PFSK-1 (cell line): ENCODE results near the gene DPP6.

ENCODE experiments used
- FOXP2 ChIP-seq: optimal IDR thresholded peaks from 2 replicates; pipeline ENCODE3; 2011; ENCODE audit warnings: borderline replicate concordance, control low read depth, inconsistent platforms; ENCODE audit not compliant: insufficient read depth; ENCODE audit errors: extremely low read length, extremely low read depth
- POLR2AphosphoS5 ChIP-seq: IDR thresholded peaks from 2 replicates; pipeline ENCODE4 v1.6.1; 2012; ENCODE audit warnings: low read depth, mild to moderate bottlenecking, control low read depth, low read length, moderate library complexity
- SIN3A ChIP-seq: IDR thresholded peaks from 2 replicates; pipeline ENCODE4 v1.6.1; 2012; ENCODE audit warnings: mild to moderate bottlenecking, low read length, moderate library complexity, borderline replicate concordance; ENCODE audit not compliant: insufficient read depth
- TAF1 ChIP-seq: IDR thresholded peaks from 2 replicates; pipeline ENCODE4 v1.6.1; 2012; ENCODE audit warnings: low read length, control low read depth, borderline replicate concordance; ENCODE audit not compliant: insufficient read depth
- TF ChIP-seq, protein P1 (sequence below), 2 experiments: IDR thresholded peaks; 2 replicates each; pipeline versions ENCODE4 v1.6.1 to v1.8.0; 2011 to 2012; ENCODE audit warnings: low read depth in 2 of 2, low read length in 2 of 2, control low read depth in 1 of 2, inconsistent platforms in 1 of 2, mild to moderate bottlenecking in 1 of 2, moderate library complexity in 1 of 2; ENCODE audit not compliant: insufficient read depth in 1 of 2

DPP6 gene

DNA sequence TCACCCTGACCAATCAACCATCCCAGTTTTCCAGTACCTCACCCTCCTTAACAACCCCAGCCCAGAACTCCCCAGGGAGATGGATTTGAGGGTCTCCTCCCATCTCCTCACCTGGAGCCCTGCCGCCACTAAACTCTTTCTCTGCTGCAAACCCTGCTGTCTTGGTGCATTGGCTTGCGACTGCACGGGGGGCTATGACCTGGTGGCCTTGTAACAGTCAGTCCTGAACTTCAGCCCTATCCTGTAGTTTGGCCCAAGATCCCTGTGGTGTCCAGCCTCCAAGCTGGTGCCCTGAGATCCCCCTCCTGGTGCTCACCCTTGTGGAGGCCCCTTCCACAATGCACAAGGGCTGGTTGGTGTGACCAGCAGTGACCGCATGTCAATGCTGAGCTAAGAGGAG, 858.8 kb downstream of the DPP6 start:
- TF ChIP-seq POLR2AphosphoS5 (no peak), TAF1 (no peak)
- TF ChIP-seq, protein P1, sequence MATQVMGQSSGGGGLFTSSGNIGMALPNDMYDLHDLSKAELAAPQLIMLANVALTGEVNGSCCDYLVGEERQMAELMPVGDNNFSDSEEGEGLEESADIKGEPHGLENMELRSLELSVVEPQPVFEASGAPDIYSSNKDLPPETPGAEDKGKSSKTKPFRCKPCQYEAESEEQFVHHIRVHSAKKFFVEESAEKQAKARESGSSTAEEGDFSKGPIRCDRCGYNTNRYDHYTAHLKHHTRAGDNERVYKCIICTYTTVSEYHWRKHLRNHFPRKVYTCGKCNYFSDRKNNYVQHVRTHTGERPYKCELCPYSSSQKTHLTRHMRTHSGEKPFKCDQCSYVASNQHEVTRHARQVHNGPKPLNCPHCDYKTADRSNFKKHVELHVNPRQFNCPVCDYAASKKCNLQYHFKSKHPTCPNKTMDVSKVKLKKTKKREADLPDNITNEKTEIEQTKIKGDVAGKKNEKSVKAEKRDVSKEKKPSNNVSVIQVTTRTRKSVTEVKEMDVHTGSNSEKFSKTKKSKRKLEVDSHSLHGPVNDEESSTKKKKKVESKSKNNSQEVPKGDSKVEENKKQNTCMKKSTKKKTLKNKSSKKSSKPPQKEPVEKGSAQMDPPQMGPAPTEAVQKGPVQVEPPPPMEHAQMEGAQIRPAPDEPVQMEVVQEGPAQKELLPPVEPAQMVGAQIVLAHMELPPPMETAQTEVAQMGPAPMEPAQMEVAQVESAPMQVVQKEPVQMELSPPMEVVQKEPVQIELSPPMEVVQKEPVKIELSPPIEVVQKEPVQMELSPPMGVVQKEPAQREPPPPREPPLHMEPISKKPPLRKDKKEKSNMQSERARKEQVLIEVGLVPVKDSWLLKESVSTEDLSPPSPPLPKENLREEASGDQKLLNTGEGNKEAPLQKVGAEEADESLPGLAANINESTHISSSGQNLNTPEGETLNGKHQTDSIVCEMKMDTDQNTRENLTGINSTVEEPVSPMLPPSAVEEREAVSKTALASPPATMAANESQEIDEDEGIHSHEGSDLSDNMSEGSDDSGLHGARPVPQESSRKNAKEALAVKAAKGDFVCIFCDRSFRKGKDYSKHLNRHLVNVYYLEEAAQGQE (IDR thresholded peaks at IDR 0.05; ENCODE audit: insufficient read depth in 1 of 2, low read depth in 2 of 2, low read length in 2 of 2), result no peak

DNA sequence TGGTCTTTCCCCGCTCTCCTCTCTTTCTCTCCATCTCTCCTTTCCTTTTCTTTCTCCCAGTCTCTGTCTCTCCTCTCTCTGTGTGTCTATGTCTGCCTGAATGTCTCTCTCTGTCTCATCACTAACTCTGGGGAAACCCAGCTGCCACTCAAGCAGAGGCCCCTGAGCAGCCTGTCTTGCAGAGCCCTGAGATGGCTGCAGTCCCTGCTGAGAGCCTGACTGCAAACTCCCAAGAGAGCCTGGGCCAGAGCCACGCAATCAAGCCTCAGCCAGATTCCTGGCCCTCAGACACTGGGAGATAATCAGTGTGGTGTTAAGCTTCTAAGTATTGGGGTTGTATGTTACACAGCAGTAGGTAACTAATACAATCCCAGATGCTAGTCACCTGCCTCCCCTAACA, 859.2 kb downstream of the DPP6 start:
- no peak for TF ChIP-seq FOXP2
- TF ChIP-seq POLR2AphosphoS5, result no peak
- TF ChIP-seq SIN3A, result no peak
- TF ChIP-seq, protein P1 (IDR thresholded peaks at IDR 0.05; ENCODE audit: insufficient read depth in 1 of 2, low read depth in 2 of 2, low read length in 2 of 2), result no peak
- TF ChIP-seq TAF1, result no peak

DNA sequence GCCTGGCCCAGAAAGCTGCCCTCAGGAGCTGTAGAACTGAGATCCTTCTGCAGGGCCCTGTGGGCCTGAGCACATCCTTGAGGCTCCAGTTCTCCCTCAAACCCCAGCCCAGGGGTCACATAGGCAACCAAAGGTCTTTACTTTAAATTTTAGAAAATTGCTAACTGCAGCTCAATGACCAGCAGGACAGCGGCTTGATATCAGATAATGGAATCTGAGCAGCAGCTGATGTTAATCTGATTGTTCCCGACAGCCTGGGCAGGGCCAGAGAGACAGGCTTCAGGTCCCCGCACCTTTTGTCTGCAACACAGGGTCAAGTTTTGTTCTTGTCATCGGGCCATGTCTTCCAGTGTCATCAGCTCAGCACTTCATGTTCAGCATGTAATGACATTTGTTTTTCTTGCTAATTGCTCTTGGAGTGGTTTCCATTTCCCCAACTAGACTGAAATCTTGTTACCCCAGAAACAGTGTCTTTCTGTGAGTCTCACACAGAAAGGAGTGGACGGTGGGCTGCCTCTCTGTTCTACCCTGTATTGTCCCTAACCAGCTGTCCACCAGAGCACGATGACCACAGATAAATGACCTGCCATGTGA, 859.8 kb downstream of the DPP6 start:
- no peak for TF ChIP-seq FOXP2
- no peak for TF ChIP-seq POLR2AphosphoS5
- TF ChIP-seq SIN3A, result no peak
- TF ChIP-seq TAF1, result no peak
- TF ChIP-seq, protein P1 (IDR thresholded peaks at IDR 0.05; ENCODE audit: insufficient read depth in 1 of 2, low read depth in 2 of 2, low read length in 2 of 2), result no peak

DNA sequence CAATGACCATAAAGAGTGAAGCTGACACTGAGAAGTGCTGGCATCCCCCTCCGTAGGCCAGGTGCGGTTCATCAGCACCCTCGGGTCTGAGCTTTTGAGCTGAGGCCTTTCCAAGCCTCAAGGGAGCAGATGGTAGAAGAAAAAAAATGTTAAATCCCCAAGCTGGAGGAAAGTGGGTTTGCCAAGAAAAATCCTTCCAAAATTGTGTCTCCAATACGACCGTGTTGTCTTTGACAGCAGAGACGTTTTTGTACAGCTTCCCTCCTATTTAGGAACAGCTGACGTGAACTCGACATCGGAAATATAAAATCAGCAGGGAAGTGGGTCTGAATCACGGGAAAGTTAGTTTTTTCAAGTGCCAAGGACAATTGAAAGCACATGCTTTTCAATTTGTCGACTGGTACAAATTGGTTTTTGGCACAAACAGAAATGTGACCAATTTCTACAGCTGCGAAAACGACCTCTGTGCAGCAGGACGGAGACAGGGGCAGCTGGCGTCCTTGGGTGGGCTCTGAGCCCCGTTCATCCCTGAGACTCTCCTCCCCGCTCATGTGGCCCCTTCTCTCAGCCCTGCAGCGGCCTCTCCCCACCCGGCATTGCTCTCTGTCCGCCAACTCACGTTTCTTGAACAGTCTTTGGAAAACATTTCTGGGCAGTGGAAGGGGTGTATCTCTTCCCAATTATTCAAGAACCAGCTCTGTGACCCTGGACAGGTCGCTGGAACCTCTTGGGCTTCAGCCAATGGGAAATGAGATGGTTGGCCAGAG, 860.9 kb downstream of the DPP6 start:
- TF ChIP-seq FOXP2, result no peak
- TF ChIP-seq, protein P1 (IDR thresholded peaks at IDR 0.05; ENCODE audit: insufficient read depth in 1 of 2, low read depth in 2 of 2, low read length in 2 of 2), result no peak
- no peak for TF ChIP-seq POLR2AphosphoS5

DNA sequence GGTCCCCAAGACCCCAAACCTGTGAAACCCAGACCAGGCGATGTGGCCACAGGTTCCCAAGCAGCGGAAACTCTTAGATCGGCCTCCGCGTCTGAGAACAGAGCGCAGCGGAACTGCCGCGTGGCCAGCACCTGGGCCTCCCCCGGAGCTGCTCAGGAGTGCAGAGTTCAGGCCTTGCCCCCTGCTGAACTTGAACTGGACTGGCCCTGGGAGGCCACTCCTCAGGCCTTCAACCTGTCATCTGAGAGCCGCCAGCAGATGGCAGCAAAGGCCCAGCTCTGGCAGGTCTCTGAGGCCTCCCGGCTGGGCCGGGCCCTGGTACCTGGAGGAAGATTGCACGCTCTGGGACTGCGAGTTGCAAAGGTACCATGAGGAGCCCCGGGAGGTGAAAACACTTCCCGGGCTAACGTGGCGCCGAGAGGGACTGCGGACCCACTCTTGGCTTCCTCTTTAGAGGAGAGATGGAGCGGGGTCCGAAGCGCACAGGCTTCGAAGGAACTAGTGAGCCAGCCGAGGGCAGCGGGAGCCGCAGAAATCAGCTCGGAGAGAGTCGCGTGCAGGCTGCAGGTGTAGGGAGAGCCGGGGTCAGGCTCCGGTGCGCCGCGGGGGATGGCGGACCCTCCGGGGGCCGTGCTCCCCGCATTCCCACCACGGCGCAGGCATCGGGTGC, 861.6 kb downstream of the DPP6 start:
- TF ChIP-seq, protein P1 (IDR thresholded peaks at IDR 0.05; ENCODE audit: insufficient read depth in 1 of 2, low read depth in 2 of 2, low read length in 2 of 2), result no peak
